ENCODE data around the gene GPX7. TPM values are rescaled to one million over a fixed set of nuclear protein-coding genes. Genes with fewer than 3 reads are reported as not detected.

Gene GPX7
- total RNA-seq, 2 donors from 2014 or later: 10.2 to 25.9 TPM

- no peak for ATAC-seq (ENCODE audit: insufficient number of reproducible peaks, low FRiP score, low read depth)
- Histone ChIP-seq H3K9me3 (no peaks in the 10 kb centered on the region), H3K4me3 (no peak overlapping the region), H3K27me3 (replicated peaks; ENCODE audit: insufficient read depth) (no peaks in the 10 kb centered on the region), H3K36me3 (no peaks in the 10 kb centered on the region), H3K4me1 (ENCODE audit: control insufficient read depth in 1 of 2, low read depth in 2 of 2) (peaks cover 0 to 22% of the 10 kb centered on the region in 2 donors), H3K27ac (no peak overlapping the region)
- TF ChIP-seq, protein P1, sequence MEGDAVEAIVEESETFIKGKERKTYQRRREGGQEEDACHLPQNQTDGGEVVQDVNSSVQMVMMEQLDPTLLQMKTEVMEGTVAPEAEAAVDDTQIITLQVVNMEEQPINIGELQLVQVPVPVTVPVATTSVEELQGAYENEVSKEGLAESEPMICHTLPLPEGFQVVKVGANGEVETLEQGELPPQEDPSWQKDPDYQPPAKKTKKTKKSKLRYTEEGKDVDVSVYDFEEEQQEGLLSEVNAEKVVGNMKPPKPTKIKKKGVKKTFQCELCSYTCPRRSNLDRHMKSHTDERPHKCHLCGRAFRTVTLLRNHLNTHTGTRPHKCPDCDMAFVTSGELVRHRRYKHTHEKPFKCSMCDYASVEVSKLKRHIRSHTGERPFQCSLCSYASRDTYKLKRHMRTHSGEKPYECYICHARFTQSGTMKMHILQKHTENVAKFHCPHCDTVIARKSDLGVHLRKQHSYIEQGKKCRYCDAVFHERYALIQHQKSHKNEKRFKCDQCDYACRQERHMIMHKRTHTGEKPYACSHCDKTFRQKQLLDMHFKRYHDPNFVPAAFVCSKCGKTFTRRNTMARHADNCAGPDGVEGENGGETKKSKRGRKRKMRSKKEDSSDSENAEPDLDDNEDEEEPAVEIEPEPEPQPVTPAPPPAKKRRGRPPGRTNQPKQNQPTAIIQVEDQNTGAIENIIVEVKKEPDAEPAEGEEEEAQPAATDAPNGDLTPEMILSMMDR (IDR thresholded peaks at IDR 0.05): no peak
- DNase-seq (ENCODE audit: low spot score): no peak
Observed at GRCh38 chr1:52554756-52555155, 47.4 kb upstream of the GPX7 start.

- no peaks in the 10 kb centered on the region for H3K27me3 ChIP-seq (replicated peaks; ENCODE audit: insufficient read depth)
- H3K4me1 ChIP-seq (ENCODE audit: control insufficient read depth in 1 of 2, low read depth in 2 of 2): peaks cover 0 to 9% of the 10 kb centered on the region in 2 donors
- DNase-seq (ENCODE audit: low spot score) (no peak), ATAC-seq (ENCODE audit: insufficient number of reproducible peaks, low FRiP score, low read depth) (no peak)
- TF ChIP-seq, protein P1 (IDR thresholded peaks at IDR 0.05): no peak
- H3K9me3 ChIP-seq: no peaks in the 10 kb centered on the region
- H3K36me3 ChIP-seq: no peaks in the 10 kb centered on the region
- no peak overlapping the region for H3K27ac ChIP-seq
- no peak overlapping the region for H3K4me3 ChIP-seq
Observed at GRCh38 chr1:52556641-52557360, 45.4 kb upstream of the GPX7 start.

DNA sequence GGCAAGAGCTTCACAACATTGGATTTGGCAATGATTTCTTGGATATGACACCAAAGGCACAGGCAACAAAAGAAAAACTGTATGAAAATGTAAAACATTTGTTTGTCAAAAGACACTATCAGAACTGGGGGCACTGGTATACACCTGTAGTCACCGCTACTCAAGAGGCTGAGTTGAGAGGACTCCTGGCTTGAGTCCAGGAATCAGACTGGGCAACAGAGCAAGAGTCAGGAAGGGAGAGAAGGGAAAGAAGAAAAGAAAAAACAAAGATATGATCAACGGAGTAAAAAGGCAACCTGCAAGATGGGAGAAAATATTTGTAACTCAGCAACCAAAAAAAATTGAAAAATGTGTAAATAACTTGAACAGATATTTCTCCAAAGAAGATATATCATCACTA is 43.2 kb upstream of the GPX7 start:
- no peaks in the 10 kb centered on the region for H3K36me3 ChIP-seq
- TF ChIP-seq, protein P1 (IDR thresholded peaks at IDR 0.05): no peak
- no peaks in the 10 kb centered on the region for H3K9me3 ChIP-seq
- no peaks in the 10 kb centered on the region for H3K27me3 ChIP-seq (replicated peaks; ENCODE audit: insufficient read depth)
- DNase-seq (ENCODE audit: low spot score): no peak
- no peak overlapping the region for H3K27ac ChIP-seq
- no peak for ATAC-seq (ENCODE audit: insufficient number of reproducible peaks, low FRiP score, low read depth)
- H3K4me1 ChIP-seq (ENCODE audit: control insufficient read depth in 1 of 2, low read depth in 2 of 2): peaks cover 0 to 6% of the 10 kb centered on the region in 2 donors
- H3K4me3 ChIP-seq: no peak overlapping the region

- H3K4me1 ChIP-seq (ENCODE audit: control insufficient read depth in 1 of 2, low read depth in 2 of 2): no peaks in the 10 kb centered on the region
- H3K4me3 ChIP-seq: no peak overlapping the region
- H3K9me3 ChIP-seq: no peaks in the 10 kb centered on the region
- no peak overlapping the region for H3K27ac ChIP-seq
- no peaks in the 10 kb centered on the region for H3K36me3 ChIP-seq
- ATAC-seq (ENCODE audit: insufficient number of reproducible peaks, low FRiP score, low read depth) (no peak), DNase-seq (ENCODE audit: low spot score) (no peak)
- H3K27me3 ChIP-seq (replicated peaks; ENCODE audit: insufficient read depth): no peaks in the 10 kb centered on the region
- TF ChIP-seq, protein P1 (IDR thresholded peaks at IDR 0.05): no peak
Observed at GRCh38 chr1:52559875-52560274, 42.3 kb upstream of the GPX7 start.

GRCh38 chr1:52562766-52563165 is 39.4 kb upstream of the GPX7 start:
- no peaks in the 10 kb centered on the region for H3K9me3 ChIP-seq

More at GRCh38 chr1:52562766-52563165, 39.4 kb upstream of the GPX7 start:
- DNase-seq (ENCODE audit: low spot score): no peak
- TF ChIP-seq, protein P1 (IDR thresholded peaks at IDR 0.05): no peak
- Histone ChIP-seq H3K4me3 (no peak overlapping the region), H3K36me3 (no peaks in the 10 kb centered on the region), H3K27me3 (replicated peaks; ENCODE audit: insufficient read depth) (no peaks in the 10 kb centered on the region), H3K27ac (no peak overlapping the region), H3K4me1 (ENCODE audit: control insufficient read depth in 1 of 2, low read depth in 2 of 2) (no peaks in the 10 kb centered on the region)
- no peak for ATAC-seq (ENCODE audit: insufficient number of reproducible peaks, low FRiP score, low read depth)
